NCI-H1092 treated with DMSO at 0.1 percent for 48 hours (cell line): Measurements from ENCODE around the gene ARAP3.
"Not testable (repeated sequence)": the region's sequence is repeated elsewhere in the genome, so short reads cannot be mapped to it uniquely, and the experiment has no call there.

Experiments
- DNase-seq: peaks from one replicate; lab custom pipeline; 2025; lab: John Stamatoyannopoulos, UW

The ARAP3 gene, protein sequence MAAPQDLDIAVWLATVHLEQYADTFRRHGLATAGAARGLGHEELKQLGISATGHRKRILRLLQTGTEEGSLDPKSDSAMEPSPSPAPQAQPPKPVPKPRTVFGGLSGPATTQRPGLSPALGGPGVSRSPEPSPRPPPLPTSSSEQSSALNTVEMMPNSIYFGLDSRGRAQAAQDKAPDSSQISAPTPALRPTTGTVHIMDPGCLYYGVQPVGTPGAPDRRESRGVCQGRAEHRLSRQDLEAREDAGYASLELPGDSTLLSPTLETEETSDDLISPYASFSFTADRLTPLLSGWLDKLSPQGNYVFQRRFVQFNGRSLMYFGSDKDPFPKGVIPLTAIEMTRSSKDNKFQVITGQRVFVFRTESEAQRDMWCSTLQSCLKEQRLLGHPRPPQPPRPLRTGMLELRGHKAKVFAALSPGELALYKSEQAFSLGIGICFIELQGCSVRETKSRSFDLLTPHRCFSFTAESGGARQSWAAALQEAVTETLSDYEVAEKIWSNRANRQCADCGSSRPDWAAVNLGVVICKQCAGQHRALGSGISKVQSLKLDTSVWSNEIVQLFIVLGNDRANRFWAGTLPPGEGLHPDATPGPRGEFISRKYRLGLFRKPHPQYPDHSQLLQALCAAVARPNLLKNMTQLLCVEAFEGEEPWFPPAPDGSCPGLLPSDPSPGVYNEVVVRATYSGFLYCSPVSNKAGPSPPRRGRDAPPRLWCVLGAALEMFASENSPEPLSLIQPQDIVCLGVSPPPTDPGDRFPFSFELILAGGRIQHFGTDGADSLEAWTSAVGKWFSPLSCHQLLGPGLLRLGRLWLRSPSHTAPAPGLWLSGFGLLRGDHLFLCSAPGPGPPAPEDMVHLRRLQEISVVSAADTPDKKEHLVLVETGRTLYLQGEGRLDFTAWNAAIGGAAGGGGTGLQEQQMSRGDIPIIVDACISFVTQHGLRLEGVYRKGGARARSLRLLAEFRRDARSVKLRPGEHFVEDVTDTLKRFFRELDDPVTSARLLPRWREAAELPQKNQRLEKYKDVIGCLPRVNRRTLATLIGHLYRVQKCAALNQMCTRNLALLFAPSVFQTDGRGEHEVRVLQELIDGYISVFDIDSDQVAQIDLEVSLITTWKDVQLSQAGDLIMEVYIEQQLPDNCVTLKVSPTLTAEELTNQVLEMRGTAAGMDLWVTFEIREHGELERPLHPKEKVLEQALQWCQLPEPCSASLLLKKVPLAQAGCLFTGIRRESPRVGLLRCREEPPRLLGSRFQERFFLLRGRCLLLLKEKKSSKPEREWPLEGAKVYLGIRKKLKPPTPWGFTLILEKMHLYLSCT (N-terminal part only)

DNA sequence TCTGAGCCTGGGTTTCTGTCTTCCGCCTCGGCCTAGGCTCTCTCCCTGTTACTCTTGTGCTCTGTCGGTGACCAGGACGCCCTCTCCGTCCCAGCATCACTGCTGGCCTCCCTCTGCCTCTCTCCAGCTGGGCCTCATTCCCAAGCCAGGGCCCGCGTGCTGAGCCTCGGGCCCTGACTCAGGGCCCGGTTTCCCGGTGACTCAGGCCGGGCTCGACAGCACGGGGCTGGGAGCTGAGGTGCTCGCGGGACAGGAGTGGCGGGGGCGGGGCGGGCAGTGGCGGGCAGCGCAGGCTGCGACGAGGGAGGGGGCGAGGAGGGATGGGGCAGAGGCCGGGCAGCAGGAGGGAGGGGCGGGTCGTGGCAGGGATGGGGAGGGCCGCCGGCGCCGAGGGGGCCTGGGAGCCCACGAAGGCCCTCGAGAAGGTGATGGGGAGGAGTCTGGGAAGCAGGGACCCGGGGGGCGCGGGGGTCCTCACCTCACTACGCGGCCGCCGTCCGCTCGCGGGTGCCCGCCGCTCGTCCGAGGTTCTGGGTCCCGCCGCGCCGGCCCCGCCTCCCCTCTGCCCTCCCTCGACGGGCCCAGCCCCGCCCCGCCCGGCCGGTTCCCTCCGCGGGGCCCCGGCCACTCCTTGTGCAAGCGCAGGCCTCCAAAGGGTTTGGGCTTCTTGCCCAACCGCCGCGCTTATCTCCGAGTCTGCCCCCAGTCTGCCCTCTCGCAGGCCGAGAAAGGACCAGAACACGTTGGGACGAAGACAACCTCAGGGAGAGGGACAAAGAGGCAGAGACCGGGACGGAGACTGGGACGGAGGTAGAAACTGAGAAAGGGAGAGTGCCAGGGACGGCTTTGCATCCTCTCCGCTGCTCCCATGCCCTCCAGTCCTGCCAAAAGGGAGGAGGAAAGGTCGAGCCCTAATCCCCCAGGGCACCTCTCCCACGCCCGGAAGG is at the start of gene ARAP3:
TSS of gene ARAP3 (minus strand) at position 536 of the 947 bp plus-strand sequence. CDS start 1,744 bp downstream, outside the sequence.
- DNase-seq, result no peak

DNA sequence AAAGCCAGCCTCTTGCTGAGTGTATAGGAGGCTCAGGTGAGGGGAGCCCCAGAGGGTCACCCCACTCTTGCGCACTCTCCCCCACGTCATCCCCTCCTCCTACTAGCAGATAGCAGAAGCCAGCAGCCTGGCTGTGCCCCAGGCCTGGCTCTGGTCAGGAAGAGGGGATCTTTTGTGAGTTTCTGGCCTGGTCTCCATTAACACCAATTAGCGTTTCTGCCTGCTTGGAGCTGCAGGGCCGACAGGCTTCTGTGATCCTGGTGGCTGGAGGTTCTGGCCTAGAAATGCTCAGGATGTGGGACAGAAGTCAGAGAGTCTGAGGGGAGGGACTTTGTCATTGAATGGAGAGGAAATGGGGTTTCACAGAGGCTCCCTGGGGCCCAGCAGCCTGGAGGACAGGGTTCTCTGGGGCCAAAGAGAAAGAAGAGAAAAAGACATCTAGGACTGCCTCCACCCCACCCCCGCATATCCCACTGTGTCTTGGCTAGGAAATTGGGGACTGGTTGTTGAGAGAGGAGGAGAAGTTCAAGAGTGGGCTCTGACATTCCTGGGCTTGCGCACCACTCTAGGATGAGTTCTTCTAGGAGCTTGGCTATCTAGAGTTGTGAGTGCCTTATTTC is 47.5 kb upstream of the ARAP3 start:
- DNase-seq, result no peak

DNA sequence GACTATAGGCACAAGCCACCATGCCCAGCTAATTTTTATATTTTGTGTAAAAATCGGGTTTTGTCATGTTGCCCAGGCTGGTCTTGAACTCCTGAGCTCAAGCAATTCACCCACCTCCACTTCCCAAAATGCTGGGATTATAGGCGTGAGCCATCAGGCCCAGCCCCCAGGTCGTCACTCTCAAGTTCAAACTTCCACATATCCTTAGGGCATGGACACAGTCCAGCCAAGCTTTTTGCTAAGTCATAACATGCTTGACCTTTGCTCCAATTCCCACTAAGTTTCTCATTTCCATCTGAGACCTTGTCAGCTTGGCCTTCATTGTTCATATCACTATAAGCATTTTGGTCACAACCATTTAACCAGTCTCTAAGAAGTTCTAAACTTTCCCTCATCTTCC is 43.9 kb upstream of the ARAP3 start:
- no peak for DNase-seq

DNA sequence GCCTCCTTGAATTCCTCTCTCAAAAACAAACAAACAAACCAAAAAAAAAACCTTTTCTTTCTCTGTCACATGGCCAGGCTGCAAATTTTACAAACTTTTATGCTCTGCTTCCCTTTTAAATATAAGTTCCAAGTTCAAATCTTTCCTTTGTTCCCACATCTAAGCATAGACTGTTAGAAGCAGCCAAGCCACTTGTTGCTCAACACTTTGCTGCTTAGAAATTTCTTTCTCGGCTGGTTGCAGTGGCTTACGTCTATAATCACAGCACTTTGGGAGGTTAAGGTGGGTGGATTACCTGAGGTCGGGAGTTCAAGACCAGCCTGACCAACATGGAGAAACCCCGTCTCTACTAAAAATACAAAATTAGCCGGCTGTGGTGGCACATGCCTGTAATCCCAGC is 43.1 kb upstream of the ARAP3 start:
- DNase-seq, result not testable (repeated sequence)

DNA sequence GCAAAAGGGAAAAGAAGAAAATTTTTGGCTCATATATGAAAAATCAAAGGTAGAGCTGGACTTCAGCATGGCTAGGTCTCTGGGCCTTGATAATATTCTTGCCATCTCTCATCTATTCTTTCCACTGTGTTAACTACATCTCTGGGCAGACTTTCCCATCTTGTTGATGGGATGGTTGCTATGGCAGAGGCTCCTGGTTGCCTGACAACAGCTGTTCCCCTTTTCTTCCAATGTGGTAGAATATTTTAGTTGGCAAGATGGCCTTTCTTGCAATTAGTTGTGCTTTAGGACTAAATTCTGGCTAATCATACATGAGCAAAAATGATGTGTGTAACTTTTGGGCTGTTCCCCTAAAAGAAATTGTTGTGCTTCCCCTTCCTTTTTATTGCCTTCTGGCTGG is 40.2 kb upstream of the ARAP3 start:
- DNase-seq, result no peak

DNA sequence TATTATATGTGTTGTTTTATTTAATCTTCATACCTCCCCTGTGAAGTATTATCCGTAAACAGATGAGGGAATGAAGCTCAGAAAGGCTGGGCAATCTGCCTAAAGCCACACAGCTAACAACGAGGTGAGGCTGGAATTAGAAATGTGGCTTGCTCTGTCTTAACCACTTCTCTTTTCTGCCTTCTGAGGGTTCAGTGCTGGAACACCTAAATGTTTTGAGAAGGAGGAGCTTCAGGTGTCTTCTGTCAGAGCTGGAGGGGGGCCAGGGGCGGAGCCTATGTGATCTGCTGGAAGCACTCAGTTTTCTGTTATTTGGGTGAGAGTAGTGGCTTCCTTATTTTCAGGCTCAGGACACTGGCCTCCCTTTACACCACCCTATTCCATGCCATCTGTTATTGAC is 35.0 kb upstream of the ARAP3 start:
- DNase-seq, result no peak

DNA sequence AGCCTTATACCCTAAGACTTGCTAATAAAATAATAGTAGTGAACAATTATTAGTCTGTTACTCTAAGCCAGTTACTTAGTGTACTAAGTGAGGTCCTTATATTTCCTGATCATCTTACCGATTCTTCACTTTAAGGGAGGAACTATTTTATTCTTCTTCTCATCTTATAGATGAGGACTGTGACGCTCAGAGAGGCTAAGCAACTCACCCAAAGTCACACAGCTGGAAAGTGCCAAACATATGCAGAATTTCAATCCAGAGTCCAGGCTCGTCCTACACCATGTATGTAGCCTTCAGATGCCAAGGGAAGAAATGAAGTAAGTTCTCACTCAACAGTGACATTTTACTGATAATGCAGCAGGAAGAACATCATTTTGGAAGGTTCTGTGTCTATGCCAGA is 34.4 kb upstream of the ARAP3 start:
- no peak for DNase-seq

DNA sequence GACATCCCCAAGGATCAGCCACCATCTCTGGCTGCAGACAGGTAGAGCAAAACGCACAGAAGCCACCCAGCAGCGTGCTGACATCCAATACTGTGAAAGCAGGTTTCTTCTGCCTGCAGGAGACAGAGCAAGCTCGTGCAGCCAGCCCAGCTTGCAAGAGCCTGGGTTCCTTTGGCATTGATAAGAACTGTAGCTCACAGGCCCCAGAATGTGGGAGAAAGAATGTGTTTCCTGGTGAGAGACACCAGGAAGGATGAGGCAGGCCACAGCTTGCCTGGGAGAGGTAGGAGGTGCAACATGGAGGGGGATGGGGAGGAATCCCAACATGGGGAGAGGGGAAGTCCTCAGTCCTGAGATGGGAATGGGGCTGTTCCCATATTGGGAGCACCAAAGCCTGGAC is 34.0 kb upstream of the ARAP3 start:
- no peak for DNase-seq

DNA sequence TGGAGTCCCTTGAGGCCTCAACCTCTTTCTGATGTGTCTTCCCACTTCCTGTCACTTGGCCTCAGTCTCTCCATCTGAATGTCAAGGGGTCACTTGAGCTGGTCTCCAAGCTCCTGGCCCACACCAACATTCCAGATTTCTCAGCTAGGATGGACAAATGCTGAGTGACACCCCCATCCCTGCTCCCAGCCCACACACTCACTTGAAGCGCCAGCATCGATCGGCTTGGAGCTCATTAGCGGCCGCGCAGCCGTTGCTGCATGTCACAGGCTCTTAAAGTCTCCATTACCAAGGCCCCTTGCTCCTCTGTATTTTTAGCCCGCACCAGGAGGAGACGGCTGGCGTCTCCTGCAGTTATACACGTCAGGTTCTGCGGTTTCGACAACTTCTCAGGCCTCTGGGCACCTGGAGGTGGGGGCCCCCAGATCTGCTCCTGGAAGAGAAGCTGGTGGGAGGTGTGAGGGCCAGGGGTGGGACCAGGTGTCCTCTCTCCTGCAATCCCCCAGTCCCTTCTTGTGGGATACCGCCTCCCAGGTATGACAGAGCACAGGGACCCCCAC is 33.4 kb upstream of the ARAP3 start:
- peak; percentile 20 for DNase-seq

DNA sequence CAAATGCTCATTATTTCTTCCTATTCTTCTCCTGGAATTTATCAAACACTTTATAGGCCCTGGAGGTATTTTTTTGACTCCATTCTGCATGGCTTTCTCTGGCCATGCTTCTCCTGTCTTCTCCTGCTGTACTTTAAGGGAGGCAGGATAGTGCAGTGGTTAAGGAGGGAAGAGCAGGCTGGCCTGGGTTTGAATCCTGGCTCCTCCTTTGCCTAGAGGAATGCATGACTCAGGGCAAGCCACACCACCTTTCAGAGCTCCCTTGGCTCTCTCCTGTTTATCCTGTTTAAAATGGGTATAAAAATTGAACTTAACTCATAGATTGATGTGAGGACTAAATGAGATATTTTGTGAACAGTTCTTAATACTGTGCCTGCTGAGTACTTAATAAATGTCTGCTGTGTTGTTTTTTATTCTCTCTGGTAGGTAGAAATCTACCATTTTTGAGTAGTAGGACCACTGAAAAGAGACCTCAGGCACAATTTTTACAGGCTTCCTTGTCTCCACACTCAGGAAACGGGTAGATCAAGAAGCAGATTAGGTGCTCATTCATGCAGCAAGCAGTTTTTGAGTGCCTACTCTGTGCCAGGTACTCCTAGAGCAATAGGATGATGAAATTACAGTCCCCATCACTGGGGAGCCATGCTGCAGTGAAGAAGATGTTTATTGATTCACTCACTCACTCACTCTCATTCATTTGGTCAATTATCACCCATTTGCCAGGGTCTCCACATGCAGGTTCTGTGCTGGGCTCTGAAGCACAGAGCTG is 32.7 kb upstream of the ARAP3 start:
- DNase-seq, result peak; percentile 8

DNA sequence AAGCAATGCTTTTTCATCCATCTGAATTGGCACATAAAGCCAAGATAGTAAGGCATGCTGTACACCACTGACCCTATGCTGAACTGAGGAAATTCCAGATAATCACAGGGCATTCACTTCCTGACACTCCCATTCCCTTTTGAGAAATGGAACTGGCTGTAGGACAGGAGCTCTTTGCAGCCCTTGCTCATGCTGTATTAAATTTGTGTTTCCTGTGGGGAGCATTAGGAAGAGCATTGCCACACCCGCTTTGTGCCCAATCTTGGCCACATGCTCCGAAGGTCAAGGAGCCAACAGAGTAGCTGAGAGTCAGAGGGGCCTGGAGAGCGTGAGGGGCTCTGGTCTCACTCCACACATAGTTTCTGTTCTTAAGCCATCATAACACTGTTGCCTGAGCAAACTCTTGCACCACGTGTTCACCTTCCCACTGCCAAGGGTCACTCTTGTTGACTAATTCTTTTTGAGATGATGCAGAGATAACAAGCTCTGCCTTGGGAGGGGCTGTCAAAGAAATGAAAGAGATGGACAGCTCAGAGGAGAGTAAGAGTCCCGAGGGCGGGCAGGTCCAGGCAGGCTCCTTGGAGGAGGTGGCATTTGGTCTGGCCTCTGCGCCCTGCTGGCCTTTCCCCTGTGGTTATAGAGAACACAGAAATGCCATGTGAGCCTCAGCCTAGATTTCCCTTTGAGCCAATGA is 31.7 kb upstream of the ARAP3 start:
- no peak for DNase-seq

DNA sequence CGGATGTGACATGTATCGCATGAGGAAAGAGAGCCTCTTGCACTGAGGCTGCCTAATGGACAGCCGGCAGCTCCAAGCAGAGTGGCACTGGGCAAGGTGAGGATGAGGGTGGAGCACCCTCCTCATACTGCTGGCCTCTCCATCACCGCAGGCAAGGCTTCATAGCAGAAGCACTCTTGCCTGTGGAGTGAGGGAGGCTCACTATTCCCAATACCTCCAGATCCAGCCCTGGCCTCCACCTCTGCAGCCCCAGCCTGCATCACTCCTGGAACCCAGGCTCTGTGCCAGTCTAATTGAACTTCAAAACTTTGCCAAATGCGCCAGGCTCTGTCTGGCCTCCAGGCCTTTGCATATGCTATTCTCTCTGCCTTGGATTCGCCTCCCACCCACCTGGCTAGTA is 29.7 kb upstream of the ARAP3 start:
- DNase-seq, result no peak

DNA sequence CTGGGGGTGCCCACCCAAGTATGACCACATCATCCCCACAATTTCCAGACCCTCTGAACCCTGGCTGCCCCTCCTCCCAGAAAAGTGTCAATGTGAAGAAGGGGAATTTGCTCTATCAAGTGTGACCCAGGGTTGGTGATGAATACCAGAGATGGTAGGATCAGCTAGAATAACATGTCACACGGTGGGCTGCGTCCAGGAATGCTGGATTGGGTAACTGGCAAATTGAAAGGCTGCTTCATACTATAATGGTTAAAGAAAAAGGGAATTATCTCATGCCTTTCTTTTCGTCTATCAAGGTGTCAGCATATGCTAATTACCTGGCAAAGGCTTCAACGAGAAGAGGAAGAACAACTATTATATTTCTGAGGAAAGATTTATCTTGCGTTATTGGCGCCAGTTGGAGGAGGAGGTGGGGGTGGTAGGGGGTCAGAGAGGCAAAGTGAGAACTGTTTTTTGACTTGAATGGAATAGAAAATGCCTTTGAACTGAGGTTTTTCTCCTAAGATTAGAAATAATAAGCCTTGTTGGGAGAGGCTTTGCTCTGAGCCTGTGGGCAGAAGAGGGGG is 27.8 kb upstream of the ARAP3 start:
- no peak for DNase-seq

DNA sequence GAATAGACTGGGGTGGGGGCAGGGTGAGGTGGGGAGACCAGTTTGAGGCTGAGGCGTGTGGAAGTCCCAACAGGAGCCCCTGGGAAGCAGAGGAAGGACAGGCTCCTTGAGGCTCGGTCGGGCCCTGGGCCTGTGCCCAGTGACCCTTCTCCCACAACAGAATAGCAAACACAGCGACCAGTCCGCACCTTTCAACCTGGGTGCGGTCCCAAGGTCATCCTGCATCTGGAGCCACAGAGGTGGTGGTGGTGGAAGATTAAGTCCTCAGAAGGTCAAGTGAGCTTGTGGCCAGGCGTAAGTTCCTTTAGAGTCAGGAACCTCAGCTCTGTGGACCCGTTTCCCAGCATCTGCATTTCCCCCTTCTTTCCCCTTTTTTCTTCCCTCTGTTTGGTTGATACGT is 26.0 kb upstream of the ARAP3 start:
- no peak for DNase-seq

DNA sequence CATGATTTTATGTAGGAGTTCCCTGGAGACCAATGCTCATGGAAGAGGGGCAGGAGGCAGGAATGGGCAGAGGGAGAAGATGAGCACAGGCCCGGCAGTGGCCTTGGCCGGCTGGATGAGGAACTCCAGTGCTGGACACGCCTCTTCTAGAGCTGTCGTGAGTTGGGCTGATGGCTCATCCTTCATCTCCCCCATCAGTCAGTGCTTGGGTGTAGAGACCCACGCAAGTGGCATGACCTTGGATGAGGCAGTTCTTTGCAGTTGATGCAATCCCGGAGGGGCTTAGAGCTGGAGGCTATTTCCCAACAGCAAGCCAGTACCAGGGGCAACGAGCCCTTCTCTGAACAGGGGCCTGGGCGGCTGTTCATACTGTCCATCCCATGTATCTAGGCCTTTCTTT is 25.5 kb upstream of the ARAP3 start:
- DNase-seq, result no peak

DNA sequence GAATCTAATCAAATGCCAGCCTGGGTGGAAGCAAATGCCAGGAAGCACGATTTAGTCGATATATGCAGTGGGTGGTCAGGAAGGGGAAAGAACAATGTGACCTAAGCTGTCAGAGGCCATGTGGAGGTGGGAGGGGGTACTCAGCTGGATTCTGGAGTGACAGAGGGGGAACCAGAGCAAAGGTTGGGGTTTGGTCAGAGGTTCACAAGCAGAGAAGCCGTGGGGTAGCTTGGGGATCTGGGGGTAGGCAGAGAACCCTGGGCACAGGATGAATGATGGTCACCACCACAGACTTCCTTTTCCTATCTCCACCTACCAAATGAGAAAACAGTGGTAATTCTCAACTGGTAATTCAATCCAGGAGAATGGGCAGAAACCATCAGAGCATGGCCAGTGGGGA is 24.1 kb upstream of the ARAP3 start:
- no peak for DNase-seq

DNA sequence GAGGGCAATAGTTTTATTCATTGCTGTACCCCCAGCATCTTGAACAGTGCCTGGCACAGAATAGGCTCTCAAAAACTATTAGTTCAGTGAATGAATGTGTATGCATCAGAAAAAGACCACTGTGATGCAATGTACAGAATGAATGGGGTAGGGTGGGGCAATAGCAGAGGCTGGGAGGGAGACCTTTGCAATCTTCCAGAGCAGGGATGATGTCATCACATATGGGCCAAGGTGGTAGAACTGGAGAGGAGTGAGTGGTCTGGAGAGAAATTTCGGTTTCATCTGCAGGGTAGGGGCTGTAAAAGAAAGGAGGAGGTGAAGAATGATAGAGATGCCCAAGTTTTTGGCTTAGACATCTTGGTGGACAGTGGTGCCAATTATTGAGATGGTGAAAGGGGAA is 23.4 kb upstream of the ARAP3 start:
- DNase-seq, result no peak

DNA sequence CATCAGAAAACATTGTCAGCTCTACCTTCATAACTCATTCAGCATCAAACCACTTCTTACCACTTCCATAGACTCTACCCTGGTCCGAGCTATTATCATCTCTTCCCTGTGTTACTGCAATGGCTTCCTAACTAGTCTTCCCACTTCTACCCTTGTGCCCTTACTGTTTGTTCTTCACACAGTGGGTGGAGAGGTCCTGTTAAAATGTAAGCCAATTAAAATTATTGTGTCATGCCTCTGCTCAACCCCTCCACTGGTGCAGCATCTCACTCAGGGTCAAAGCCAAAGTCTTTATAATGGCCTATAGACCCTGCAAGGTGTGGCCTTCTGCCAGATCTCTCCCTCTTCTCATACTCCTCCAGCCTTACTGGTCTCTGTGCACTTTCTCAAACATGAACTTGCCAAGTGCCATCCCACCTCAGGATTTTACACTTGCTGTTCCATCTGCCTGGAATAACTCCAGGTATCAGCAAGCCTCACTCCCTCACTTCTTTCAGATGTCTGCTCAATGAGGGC is 22.8 kb upstream of the ARAP3 start:
- DNase-seq, result no peak
